Activated CD8-positive, alpha-beta memory T cell treated with anti-CD3 and anti-CD28 coated beads for 36 hours (primary cell): ENCODE measurements around the gene RPGRIP1L. TPM values are rescaled to one million over a fixed set of nuclear protein-coding genes. Genes with fewer than 3 reads are reported as not detected.

Experiments
- CTCF ChIA-PET: fragments of 350-600 bp; sonication (Branson Sonifier 250); formaldehyde crosslinking; loops from one replicate; lab custom pipeline; 2021; ENCODE audit warnings: antibody characterized with exemption; lab: Charles Lee
- POLR2A ChIA-PET: fragments of 350-600 bp; sonication (Branson Sonifier 250); formaldehyde crosslinking; loops from one replicate; lab custom pipeline; 2021; ENCODE audit warnings: antibody characterized with exemption; lab: Charles Lee
- total RNA-seq, 2 experiments: library from RNA; stranded (reverse); gene quantifications; one replicate each; pipeline ENCODE4 v1.2.3, GENCODE V29; 2021

Gene RPGRIP1L
- total RNA-seq, 2 experiments from 2014 or later, result 11.2 to 11.4 TPM

DNA sequence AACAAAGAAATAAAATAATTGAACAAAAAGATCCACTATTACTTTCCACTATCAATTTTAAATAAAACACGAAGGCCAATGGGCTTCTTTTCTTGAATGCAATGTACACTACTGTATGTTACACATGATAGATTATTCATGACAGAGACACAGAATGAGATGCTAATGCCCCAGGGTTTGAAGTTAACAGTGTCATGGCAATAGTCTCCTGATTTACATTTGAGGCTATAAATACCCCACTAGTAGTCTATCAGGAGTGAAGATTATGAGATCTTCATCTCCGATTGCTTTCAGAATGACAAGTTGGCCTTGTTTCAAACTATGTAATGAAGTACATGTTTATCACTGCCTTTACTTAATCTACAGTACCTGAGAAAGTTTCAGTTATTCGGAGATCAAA lies 84.4 kb downstream of the RPGRIP1L start:
- CTCF ChIA-PET, result no interaction called here
- POLR2A ChIA-PET, result no interaction called here

DNA sequence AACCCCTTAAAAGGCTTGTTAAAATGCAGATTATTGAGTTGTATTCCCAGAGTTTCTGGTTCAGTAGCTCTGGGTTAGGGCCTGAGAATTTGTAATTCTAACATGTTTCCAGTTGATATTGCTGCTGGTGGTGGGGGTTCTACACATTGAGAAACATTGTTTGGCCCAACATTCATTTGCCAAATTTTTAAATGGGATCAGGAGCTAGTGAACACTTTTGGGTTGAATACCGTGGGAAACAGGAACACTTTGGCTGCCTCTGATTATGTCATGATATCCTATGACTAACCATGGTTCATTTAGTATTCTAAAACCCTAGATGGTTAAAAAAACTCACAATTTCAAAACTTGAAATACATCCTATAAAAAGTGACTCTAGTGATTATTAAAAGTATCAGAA lies 89.3 kb downstream of the RPGRIP1L start:
- POLR2A ChIA-PET, result no interaction called here
- CTCF ChIA-PET, result no interaction called here

DNA sequence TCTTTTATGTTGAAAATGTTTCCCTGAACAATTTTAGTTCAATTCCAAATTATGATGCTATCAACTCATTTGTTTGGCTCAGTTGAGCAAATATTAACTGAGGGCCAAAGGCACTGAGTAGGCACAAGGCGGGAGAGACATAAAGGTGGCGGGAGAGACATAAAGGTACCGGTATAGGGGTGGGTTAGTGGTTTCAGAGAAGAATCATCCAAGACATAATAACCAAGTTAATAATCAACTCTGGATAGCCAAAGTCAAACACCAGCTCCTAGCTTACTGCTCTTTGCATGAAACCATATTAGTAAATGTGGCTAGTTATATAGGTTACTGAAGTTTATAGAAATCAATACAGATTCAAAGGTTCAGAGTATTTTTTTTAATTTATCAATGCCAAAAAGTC lies 91.7 kb downstream of the RPGRIP1L start:
- POLR2A ChIA-PET, result no interaction called here
- CTCF ChIA-PET, result interaction anchor here (1.0 kb wide), 1 partner anchor 12 kb away, joined by 3 read pairs; no protein-coding TSS in a partner anchor

DNA sequence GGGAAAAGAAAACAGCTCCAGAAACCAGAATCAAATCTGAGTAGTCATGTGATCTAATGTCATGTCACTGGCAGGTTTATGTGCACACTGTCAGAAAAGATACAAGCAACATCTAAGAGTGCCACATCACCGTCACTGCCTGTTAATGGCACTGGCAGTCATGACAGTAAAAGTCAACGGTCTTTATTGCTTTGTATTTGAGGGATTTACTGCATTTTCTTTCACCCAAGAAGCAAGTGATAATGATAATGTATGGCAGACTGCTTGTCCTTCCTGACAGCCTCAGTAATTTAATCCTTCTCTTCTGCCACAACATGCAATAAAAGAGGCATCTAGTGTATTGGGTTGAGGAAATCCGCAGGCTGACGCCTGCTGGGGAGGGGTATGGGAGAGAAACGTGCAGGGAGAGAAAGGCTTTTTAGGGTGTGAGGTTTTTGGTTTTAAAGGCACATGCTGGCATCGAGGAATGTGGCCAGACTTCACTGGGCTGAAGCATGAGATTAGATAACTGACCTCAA lies 92.4 kb downstream of the RPGRIP1L start:
- ChIA-PET CTCF (no interaction called here), POLR2A (no interaction called here)

DNA sequence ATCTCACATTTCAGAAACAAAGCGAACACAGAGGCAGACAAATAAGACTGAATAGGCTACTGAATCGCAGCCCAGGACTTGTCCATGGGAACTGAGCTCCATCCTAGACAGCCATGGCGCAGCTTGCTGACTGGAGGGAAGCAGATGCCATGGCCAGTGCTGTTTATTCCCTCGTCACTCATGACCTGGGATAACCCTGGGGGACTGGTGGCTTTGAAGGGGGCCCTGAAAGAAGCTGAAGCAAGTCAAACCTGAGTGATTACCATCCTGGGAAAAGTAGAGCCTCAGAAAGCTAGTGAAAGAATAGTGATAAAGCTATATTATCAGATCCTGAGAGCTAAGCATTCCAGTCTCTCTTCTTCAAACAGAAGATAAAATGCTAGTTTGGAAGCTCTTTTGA lies 94.1 kb downstream of the RPGRIP1L start:
- POLR2A ChIA-PET, result no interaction called here
- CTCF ChIA-PET, result no interaction called here

DNA sequence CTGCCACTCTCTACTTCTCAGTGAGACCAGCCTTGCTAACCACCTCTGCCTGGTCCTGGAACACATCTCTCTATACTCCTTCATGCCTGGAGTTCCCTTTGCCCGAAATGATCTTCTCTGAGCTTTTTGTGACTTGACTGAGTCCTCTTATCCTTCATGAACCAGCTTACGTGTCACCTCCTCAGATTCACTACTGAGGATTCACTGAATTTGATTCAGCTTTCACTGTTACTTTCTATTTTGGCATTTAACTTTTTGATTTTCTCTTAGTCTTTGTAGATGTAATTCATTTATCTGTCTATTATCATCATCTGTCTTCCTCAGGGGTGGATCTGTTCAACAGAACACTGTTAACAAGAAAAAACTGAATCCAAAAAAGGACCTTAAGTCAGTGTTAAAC lies 95.6 kb downstream of the RPGRIP1L start:
- CTCF ChIA-PET, result no interaction called here
- POLR2A ChIA-PET, result no interaction called here

DNA sequence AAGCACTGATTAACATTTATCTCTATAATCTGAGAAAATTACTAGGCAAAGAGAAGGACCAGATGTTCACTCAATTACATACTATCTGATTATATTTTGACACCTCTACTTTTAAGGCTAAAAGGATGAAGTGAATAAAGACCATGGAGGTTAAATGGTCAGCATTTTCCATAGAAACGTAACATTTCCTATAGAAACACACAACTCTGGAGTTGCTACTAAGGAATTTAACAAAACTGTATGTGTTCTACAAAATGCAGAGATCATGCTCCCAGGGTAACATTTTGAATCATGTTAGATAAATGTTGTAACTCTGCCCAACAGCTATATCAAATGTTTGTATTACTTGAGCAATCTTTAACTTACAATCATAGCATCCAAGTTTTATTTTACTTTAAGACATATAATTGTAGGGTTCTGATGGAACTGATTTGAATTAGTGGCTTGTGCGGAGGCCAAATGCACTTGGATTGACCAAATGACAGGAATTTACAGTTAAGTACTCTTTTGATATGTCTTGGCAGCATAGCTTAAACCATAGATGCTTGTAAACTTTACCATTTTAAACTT lies 97.7 kb downstream of the RPGRIP1L start:
- ChIA-PET POLR2A (no interaction called here), CTCF (no interaction called here)

DNA sequence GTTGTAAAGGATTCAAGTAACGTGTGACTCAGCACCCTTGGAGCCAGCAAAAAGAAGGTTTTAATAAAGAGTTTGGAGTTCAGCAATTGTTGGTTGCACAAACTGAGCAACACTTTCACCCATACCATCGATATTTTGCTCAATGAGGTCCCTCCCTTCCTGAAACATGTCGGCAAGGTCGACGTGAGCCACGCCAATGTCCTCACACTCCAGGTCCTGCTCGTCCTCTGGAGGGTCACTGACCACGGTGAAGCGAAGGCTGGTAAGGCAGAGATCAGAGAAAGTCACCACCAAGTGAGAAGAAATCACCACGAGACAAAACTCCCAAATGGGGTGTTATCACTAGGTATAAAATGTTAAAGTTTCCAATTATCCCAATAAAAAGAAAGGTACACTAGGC lies 98.3 kb downstream of the RPGRIP1L start:
- CTCF ChIA-PET, result no interaction called here

DNA sequence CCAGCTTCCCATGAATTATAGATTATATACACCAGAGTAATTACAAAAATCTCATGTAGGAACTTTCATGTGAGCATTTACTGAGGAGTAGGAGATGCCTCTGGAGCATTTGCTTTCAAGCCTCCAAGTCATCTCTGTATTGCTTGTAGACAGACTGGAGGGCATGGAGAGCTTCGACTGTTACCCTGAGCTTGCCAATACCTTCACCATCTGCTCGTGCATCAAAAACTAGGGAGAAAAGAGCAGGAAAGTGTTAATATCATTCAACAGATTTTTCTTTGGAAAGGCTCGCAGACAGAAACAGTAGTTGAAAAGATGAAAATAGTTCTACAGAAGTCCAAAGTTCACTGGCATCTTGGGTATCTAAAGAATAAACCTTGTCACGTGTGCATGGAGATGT lies 101.7 kb downstream of the RPGRIP1L start:
- POLR2A ChIA-PET, result no interaction called here

More for the DNA sequence above, 98.3 kb downstream of the RPGRIP1L start:
- POLR2A ChIA-PET, result no interaction called here

DNA sequence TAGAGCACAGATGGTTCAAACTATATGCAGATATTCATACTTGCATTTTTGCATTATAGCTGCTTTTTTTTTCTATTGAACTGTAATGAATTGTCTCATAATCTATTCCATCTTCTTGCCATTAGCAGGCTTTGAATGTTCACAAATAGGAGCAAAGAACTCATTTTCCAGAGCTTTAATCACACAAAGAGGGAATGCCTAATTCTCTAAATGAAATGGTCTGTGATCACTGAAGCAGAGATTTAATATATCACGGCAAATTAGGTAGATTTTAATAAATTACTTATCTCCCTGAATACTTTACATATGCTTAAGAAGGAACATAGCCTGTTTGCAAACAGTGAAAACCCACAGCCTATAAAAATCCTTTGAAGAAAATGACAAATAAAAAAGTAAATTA lies 103.0 kb downstream of the RPGRIP1L start:
- ChIA-PET CTCF (no interaction called here), POLR2A (no interaction called here)

More for the DNA sequence above, 101.7 kb downstream of the RPGRIP1L start:
- CTCF ChIA-PET, result no interaction called here

DNA sequence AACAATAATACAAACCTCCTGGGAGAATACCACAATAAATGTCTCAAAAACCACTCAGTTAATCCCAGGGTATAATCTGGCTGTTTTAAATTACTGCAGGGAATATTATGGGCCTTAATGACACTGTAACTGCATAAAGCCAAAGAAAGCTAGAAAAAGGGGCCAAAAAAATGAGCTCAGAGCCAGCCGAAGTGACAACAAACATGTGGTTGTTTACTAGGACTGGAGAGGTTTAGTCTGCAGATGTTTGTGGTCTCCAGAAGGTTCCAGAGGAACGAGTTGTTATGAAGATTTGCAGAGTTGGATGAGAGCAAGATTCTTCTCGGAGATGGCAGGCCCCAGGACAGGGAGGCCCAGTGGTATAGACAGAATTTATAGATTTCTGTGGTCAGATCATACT lies 103.5 kb downstream of the RPGRIP1L start:
- ChIA-PET CTCF (interaction anchor here (0.8 kb wide), 1 partner anchor 12 kb away, joined by 3 read pairs; no protein-coding TSS in a partner anchor), POLR2A (no interaction called here)

DNA sequence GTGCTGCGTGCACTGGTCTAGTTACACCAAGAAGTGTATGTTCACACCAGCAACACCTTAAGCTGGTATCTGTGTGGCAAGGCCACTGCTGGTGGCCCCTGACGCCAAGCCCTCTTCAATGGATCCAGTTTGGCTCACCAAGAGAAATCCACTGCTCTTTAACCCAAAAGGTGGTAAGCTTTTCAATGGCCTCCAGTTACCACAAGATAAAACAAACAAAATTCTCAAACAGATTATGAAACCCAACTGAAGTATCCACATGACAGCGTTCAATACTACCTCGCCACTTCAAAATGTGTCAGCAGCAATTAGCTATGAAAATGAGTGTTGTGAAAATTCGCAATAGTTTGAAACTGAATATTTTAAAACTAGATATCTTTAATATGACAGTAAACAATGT lies 104.1 kb downstream of the RPGRIP1L start:
- POLR2A ChIA-PET, result no interaction called here
- CTCF ChIA-PET, result interaction anchor here (0.8 kb wide), 1 partner anchor 13 kb away, joined by 3 read pairs; no protein-coding TSS in a partner anchor

DNA sequence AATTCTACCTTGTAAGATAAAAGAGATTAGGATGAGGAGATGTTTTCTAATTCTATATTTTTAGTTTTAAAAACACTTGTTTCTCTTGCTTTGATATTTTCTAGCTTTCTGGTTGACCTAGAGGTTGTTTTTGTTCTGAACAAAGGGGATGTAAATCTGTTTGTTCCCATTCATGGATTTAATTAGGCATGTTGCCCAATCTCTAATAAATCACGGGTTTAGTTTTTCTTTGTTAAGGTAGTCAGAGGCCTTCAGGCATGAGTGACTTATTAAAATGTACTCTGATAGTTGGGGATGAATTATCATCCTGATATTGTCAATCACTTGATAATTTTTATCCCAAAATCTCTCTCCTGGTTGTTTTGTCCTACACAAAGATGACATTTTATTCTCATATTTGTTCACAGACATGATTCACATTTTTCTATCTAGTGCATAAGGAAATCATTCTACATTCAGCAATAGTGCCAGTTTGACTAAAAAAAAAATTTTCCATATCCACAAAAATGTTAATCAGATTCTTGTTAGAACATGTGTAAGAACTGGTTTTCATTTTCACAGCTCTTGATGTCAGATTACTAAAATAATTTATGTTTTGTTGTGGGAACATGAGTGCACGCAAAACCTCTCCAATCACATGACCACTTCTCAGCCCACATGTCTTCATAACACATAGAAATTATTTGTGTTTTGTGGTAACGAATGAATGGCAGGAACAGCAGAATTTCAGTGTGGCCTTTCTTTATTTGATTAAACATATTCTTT lies 105.0 kb downstream of the RPGRIP1L start:
- ChIA-PET CTCF (no interaction called here), POLR2A (no interaction called here)

DNA sequence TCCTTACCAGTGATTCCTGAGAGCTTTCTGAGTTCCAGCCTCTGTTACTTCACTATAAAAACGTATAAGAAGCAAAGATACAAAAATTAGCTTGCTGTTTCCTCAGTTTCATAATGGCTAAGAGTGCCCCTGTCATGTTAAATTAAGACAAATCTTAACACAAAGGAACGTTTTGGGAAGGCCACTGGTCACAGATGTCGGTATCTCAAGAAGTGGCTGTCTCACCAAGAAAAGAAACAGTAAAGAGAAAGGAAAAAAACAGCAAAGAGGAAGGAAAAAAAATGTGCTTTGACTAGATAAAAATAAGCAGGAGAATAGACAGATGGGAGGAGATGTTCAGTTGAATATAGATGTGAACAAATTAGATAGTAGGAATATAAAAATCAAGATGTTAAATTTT lies 105.9 kb downstream of the RPGRIP1L start:
- POLR2A ChIA-PET, result no interaction called here
- CTCF ChIA-PET, result no interaction called here

DNA sequence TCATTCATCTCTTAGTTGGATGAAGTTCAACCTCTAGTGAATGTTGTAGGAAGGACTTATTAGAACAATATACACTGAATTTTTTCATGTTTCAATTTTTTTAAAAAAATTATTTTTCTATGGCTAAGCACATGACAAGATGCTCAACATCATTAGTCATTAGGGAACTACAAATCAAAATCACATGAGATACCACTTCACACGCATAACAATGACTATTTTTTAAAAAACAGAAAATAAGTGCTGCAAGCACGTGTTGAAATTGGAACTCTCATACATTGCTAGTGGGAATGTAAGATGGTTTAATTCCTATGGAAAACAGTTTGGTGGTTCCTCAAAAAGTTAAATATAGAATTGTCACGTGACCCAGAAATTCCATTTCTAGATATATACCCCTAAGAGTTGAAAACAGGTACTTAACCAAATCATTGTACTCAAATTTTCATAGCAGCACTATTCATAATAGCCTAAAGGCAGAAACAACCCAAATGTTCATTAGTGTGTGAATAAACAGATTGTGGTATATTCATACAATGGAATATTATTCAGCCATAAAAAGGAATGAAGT lies 115.5 kb downstream of the RPGRIP1L start:
- ChIA-PET CTCF (no interaction called here), POLR2A (no interaction called here)

DNA sequence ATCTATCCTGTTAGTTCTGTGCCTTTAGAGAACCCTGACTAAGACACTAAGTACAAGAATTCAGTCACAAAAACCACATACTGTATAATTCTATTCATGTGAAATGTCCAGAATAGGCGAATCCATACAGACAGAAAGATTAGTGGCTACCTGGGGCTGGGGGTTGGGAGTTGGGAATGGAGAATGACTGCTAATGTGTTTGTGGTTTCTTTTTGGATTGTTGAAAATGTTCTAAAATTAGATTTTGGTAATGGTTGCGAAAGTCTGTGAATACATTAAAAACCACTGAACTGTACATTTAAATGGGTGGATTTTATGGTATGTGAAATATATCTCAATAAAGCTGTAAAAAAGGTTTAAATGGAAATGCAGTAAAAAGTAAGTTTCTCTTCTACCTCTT lies 120.3 kb downstream of the RPGRIP1L start:
- POLR2A ChIA-PET, result no interaction called here

DNA sequence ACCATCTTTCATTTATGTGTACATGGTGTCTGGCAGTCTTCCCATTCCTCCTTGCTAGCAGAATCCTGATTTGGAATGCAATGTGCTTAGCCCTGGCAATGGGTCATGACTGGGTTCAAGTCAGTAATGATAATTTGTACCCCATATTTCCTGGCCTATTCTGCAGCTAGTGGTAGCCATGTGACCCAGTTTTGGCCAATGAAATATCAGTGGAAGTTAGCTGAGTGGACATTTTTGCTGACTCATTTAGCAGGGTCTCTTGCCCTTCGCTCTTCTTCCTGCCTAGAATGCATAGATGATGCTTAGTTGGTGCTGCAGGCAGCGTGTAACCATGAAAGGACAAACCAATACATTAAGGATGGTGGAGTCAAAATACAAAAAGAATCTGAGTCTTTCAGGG lies 121.9 kb downstream of the RPGRIP1L start:
- ChIA-PET POLR2A (no interaction called here), CTCF (no interaction called here)

More for the DNA sequence above, 120.3 kb downstream of the RPGRIP1L start:
- CTCF ChIA-PET, result no interaction called here

DNA sequence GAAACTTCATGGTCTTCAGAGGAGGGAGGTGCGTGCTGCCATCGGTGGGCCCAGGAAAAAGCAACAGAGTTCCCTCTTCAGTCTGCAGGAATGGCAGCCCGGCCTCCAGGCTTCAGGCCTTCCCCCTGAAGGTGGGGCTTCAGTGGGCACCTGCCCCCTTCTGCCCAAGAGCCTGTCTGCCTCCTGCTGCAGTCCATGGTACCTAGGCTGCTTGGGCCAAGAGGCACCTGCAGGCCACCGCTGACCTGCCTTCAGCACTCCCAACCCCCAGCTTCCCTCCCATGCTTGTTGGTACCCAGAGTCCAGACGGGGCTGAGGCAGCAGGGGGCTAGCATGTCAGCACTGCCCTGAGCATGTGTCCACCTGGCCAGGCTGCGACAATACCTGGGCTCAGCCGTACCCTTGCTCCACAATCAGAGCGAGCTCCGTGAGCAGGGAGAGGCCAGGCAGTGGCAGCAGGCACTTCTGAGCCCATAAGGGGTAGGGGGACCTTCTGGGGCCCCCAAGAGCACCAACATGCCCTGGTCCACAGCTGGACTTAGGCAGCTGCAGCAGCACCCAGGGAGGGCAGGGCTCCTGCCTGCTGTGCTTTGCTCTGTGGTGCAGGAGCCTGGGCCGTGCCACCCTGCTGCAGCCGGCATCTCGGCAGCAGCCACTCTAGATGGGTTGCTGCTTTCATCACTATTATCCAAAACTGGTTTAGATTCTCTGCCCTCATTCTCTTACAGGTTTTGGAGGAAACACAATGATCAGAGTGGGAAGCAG lies 123.4 kb downstream of the RPGRIP1L start:
- ChIA-PET POLR2A (no interaction called here), CTCF (no interaction called here)

DNA sequence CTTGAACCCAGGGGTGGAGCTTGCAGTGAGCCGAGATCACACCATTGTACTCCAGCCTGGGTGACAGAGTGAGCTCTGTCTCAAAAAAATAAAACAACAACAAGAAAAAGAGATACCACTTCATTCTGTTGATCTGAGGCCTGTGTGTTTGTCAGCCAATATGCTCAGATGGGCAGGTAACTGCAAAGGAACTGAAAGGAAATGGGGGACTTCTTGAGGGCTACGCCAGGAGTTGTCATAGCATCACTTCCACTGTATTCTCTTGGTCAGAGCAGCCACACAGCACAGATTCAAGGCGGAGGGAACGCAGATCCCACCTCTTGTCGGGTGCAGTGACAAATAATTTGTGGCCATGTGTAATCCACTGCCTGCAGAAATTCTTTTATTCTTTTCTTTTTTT lies 126.8 kb downstream of the RPGRIP1L start:
- ChIA-PET POLR2A (no interaction called here), CTCF (interaction anchor here (0.7 kb wide), 1 partner anchor 66 kb away, joined by 3 read pairs; no protein-coding TSS in a partner anchor)

DNA sequence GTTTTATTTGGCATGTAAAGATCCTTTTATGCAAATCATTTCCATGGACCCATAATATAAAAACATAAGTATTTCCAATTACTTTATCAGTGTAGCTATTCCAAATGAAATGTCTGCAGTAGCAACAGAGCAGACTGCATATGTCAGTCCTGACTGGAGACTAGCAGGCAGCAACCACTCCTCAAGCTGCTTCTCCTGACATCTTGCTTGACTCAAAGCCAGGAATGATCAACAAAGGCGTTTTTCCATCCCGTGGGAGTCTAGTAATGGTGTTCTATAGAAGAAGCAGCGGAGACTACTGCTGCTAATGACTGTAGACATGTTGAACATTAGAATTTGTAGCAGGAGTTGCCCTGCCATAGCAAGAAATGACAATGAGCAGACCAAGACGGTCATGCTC lies 127.4 kb downstream of the RPGRIP1L start:
- POLR2A ChIA-PET, result no interaction called here
- CTCF ChIA-PET, result no interaction called here
